PFSK-1 (cell line): Measurements from ENCODE around the gene KLHDC4.

Source experiments
- SIN3A ChIP-seq: IDR thresholded peaks from 2 replicates; pipeline ENCODE4 v1.6.1; 2012; ENCODE audit warnings: mild to moderate bottlenecking, low read length, moderate library complexity, borderline replicate concordance; ENCODE audit not compliant: insufficient read depth
- TAF1 ChIP-seq: IDR thresholded peaks from 2 replicates; pipeline ENCODE4 v1.6.1; 2012; ENCODE audit warnings: low read length, control low read depth, borderline replicate concordance; ENCODE audit not compliant: insufficient read depth
- TF ChIP-seq, protein P1 (sequence below), 2 experiments: IDR thresholded peaks; 2 replicates each; pipeline versions ENCODE4 v1.6.1 to v1.8.0; 2011 to 2012; ENCODE audit warnings: low read depth in 2 of 2, low read length in 2 of 2, control low read depth in 1 of 2, inconsistent platforms in 1 of 2, mild to moderate bottlenecking in 1 of 2, moderate library complexity in 1 of 2; ENCODE audit not compliant: insufficient read depth in 1 of 2

DNA sequence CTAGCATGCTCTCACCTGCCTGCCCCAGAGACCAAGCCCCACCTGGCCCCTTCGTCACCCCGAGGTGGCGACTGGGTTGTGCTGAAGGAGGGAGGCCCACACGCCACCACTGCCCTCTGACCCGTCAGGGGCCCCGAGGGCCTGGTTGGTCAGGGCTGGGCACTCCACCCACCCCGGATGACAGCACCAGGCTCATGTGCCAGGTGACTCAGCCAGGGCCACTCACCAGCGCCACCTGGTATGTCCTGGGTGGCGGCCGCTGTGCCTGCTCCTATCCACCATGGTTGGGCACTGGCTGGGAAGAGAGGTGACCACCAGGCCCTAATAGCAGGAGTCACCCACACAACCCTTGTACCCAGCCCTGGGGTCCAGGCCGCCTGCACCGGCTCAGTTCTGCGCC, 94.6 kb downstream of the KLHDC4 start:
- TF ChIP-seq TAF1, result no peak
- TF ChIP-seq SIN3A, result no peak
- TF ChIP-seq, protein P1, sequence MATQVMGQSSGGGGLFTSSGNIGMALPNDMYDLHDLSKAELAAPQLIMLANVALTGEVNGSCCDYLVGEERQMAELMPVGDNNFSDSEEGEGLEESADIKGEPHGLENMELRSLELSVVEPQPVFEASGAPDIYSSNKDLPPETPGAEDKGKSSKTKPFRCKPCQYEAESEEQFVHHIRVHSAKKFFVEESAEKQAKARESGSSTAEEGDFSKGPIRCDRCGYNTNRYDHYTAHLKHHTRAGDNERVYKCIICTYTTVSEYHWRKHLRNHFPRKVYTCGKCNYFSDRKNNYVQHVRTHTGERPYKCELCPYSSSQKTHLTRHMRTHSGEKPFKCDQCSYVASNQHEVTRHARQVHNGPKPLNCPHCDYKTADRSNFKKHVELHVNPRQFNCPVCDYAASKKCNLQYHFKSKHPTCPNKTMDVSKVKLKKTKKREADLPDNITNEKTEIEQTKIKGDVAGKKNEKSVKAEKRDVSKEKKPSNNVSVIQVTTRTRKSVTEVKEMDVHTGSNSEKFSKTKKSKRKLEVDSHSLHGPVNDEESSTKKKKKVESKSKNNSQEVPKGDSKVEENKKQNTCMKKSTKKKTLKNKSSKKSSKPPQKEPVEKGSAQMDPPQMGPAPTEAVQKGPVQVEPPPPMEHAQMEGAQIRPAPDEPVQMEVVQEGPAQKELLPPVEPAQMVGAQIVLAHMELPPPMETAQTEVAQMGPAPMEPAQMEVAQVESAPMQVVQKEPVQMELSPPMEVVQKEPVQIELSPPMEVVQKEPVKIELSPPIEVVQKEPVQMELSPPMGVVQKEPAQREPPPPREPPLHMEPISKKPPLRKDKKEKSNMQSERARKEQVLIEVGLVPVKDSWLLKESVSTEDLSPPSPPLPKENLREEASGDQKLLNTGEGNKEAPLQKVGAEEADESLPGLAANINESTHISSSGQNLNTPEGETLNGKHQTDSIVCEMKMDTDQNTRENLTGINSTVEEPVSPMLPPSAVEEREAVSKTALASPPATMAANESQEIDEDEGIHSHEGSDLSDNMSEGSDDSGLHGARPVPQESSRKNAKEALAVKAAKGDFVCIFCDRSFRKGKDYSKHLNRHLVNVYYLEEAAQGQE (IDR thresholded peaks at IDR 0.05; ENCODE audit: insufficient read depth in 1 of 2, low read depth in 2 of 2, low read length in 2 of 2), result no peak
